ENCODE results near the gene SRCAP. TPM values are rescaled to one million over a fixed set of nuclear protein-coding genes. Genes with fewer than 3 reads are reported as not detected.
"Not testable (repeated sequence)": the region's sequence is repeated elsewhere in the genome, so short reads cannot be mapped to it uniquely, and the experiment has no call there.

Gene SRCAP
- total RNA-seq, 4 donors from 2014 or later = 20.6 to 57.4 (median 36.0) TPM

DNA sequence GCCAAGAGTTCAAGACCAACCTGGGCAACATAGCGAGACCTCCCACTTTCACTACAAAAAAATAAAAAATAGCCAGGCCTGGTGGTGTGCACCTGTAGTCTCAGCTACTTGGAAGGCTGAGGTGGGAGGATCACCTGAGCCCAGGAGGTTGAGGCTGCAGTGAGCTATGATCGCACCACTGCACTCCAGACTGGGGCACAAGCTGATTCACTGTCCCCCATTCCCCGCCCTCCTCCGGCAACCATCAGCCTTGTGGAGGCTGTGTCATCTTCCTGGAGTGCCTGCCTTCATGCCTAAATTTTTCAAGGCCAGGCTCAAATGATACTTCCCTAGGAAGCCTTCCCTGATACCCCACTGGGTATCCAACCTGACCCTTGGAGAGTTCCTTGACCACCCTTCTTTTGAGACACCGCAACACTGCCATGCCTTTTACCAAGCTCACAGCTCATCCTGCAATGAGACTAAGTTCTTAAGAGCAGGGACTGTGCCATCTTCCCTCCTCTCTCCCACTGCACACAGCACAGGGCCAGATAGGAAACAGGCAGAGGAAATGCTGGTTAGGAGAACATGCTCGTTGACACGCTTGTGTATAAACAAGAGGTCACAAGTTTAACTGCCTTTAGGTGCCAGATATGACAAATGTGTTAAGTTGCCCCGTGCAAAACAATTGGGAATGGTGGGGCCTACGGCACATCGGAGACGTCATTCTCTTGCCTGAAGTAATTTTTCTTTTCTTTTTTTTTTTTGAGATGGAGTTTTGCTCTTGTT is 3.9 kb upstream of the SRCAP start:
- Histone ChIP-seq H3K4me1 (peaks cover 0 to 26% (median 8%) of the 10 kb centered on the region in 3 donors), H3K27ac (no peak overlapping the region), H3K4me3 (no peak overlapping the region), H3K36me3 (peaks cover 0 to 4% of the 10 kb centered on the region in 2 donors), H3K27me3 (peaks cover 6% of the 10 kb centered on the region), H3K9me3 (no peaks in the 10 kb centered on the region)
- no peak for ATAC-seq
- 79 to 83% methylated on average over 5 to 6 of the region's 11 CpGs for WGBS, 2 donors (ENCODE audit: low coverage in 1 of 2)
- no peak for TF ChIP-seq POLR2A (IDR thresholded peaks at IDR 0.05)
- no peak for TF ChIP-seq POLR2AphosphoS5 (IDR thresholded peaks at IDR 0.05)
- TF ChIP-seq EP300 (IDR thresholded peaks at IDR 0.05) = no peak
- TF ChIP-seq, protein P1, sequence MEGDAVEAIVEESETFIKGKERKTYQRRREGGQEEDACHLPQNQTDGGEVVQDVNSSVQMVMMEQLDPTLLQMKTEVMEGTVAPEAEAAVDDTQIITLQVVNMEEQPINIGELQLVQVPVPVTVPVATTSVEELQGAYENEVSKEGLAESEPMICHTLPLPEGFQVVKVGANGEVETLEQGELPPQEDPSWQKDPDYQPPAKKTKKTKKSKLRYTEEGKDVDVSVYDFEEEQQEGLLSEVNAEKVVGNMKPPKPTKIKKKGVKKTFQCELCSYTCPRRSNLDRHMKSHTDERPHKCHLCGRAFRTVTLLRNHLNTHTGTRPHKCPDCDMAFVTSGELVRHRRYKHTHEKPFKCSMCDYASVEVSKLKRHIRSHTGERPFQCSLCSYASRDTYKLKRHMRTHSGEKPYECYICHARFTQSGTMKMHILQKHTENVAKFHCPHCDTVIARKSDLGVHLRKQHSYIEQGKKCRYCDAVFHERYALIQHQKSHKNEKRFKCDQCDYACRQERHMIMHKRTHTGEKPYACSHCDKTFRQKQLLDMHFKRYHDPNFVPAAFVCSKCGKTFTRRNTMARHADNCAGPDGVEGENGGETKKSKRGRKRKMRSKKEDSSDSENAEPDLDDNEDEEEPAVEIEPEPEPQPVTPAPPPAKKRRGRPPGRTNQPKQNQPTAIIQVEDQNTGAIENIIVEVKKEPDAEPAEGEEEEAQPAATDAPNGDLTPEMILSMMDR (IDR thresholded peaks at IDR 0.05) = no peak

DNA sequence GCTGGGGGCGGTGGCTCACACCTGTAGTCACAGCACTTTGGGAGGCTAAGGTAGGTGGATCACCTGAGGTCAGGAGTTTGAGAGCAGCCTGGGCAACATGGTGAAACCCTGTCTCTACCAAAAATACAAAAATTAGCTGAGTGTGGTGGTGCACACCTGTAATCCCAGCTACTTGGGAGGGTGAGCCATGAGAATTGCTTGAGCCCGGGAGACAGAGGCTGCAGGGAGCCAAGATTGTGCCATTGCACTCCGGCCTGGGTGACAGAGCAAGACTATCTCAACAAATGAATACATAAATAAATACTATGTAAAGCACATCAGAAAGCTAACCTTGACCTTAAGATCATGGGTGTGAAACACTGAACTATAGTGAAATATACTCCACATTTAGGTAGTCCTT is 2.3 kb upstream of the SRCAP start:
- H3K27me3 ChIP-seq, H3K4me3 ChIP-seq, ATAC-seq, H3K27ac ChIP-seq, H3K9me3 ChIP-seq: not testable (repeated sequence)
- peaks cover 0 to 38% (median 14%) of the 10 kb centered on the region in 3 donors for H3K4me1 ChIP-seq
- WGBS, 2 donors (ENCODE audit: low coverage in 1 of 2) = 82 to 96% methylated on average over 2 to 3 of the region's 3 CpGs
- peaks cover 0 to 20% of the 10 kb centered on the region in 2 donors for H3K36me3 ChIP-seq

GRCh38 chr16:30697264-30698138 is 1.5 kb upstream of the SRCAP start:
- no peaks in the 10 kb centered on the region for H3K27me3 ChIP-seq
- no peak for TF ChIP-seq EP300 (IDR thresholded peaks at IDR 0.05)
- no peak for ATAC-seq
- peak overlapping the region; percentile 89 to 91 for H3K4me3 ChIP-seq
- 5 to 22% methylated on average over 4 to 14 of the region's 26 CpGs for WGBS, 2 donors (ENCODE audit: low coverage in 1 of 2)
- peak overlapping the region; percentile 98 to 99 (median 98) for H3K27ac ChIP-seq
- peaks cover 0 to 28% of the 10 kb centered on the region in 2 donors for H3K36me3 ChIP-seq
- peaks cover 0 to 38% (median 14%) of the 10 kb centered on the region in 3 donors for H3K4me1 ChIP-seq
- no peaks in the 10 kb centered on the region for H3K9me3 ChIP-seq

DNA sequence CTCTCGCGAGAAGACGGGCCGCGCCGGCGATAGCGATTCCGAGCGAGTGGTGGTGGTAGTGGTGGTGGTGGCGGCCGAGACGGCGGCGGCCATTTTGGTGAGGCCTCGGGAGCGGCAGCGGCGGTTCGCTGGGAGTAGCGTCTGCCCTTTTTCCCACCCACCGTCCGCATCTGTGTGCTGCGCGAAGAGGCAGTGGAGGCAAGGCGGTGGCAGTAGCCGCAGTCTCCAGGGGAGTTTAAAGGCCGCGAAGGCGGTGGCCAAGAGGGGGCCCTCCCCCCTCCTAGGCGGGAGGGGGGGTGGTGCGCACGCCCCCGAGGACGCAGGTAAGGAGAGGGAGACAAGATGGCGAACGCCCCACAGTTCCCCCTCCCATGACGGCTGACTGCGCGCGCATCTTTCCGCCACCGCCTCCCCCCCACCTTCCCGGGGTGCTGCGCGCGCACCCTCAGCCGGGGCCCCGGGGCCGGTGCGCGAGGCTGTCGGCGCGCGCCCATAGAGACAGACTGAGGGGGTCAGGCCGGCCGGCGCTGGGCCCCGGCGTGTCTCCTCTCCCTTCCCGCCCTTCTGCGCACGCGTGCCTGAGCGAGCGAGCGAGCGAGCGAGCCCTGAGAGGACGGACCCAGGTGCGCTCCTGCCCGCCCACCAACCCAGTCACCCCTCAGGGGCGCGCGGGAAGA is 694 bp upstream of the SRCAP start:
- H3K4me3 ChIP-seq = peak overlapping the region; percentile 89 to 91
- 0% methylated on average over 2 to 3 of the region's 76 CpGs for WGBS, 2 donors (ENCODE audit: low coverage in 1 of 2)
- no peaks in the 10 kb centered on the region for H3K9me3 ChIP-seq
- ATAC-seq = peak; percentile 95
- TF ChIP-seq EP300 (IDR thresholded peaks at IDR 0.05) (no peak), POLR2A (IDR thresholded peaks at IDR 0.05) (peak; percentile 74 to 77), POLR2AphosphoS5 (IDR thresholded peaks at IDR 0.05) (peak; percentile 74)
- TF ChIP-seq, protein P1 (IDR thresholded peaks at IDR 0.05) = peak in 2 of 4 experiments; percentile 8 to 17
- H3K27ac ChIP-seq = peak overlapping the region; percentile 98 to 99 (median 98)
- peaks cover 0 to 38% (median 14%) of the 10 kb centered on the region in 3 donors for H3K4me1 ChIP-seq
- H3K27me3 ChIP-seq = no peaks in the 10 kb centered on the region
- H3K36me3 ChIP-seq = peaks cover 0 to 36% of the 10 kb centered on the region in 2 donors

DNA sequence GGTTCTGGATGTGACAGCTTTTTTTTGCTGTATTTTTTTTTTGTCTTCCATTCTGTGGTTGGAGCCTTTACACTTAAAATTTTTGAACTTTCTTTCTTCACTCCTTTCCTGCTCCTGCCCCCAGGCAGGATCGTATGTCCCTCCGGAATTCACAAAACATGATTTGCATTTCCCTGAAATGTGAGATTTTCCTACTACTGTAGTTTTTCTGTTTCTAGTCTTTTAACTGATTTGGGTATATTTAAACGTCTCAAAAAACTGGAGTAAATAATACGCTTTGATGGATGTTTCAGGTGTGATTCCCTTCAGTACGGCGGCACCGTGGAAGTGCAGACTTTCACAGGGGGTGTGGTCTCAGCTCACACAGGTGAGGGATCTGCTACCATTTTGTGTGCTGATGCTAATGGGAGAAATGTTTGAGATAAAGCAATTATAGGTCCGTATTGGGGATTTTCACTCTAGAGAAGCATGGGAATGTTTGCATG is 686 bp downstream of the SRCAP start:
- H3K9me3 ChIP-seq = no peaks in the 10 kb centered on the region
- TF ChIP-seq, protein P1 (IDR thresholded peaks at IDR 0.05) = no peak
- no peak for TF ChIP-seq POLR2A (IDR thresholded peaks at IDR 0.05)
- no peak for TF ChIP-seq EP300 (IDR thresholded peaks at IDR 0.05)
- no peak for TF ChIP-seq POLR2AphosphoS5 (IDR thresholded peaks at IDR 0.05)
- H3K4me3 ChIP-seq = peak overlapping the region; percentile 89 to 91
- peaks cover 6 to 50% of the 10 kb centered on the region in 2 donors for H3K36me3 ChIP-seq
- ATAC-seq = no peak
- 28 to 50% methylated on average over 8 of the region's 8 CpGs for WGBS, 2 donors (ENCODE audit: low coverage in 1 of 2)
- H3K27ac ChIP-seq = peak overlapping the region; percentile 98 to 99 (median 98)
- no peaks in the 10 kb centered on the region for H3K27me3 ChIP-seq
- H3K4me1 ChIP-seq = peaks cover 0 to 29% (median 14%) of the 10 kb centered on the region in 3 donors
